HepG2 (cell line): Measurements from ENCODE around the gene RBM26. TPM values are rescaled to one million over a fixed set of nuclear protein-coding genes. Genes with fewer than 3 reads are reported as not detected.

Source experiments
- ATAC-seq: fragments of 200-7000 bp; cut with Tn5 transposase; 3 replicates; pipeline ENCODE4 v1.9.1; 2020; ENCODE audit warnings: mild to moderate bottlenecking, moderate library complexity
- BruUV-seq: library from RNA; stranded (reverse); fragments of 400-500 nt; replicated peaks from 2 replicates; lab custom pipeline; 2021; lab: Mats Ljungman, UMichigan
- CTCF ChIA-PET: fragments of 300-600 bp; formaldehyde crosslinking; extraction: SDS; loops from one replicate; lab custom pipeline; 2021; ENCODE audit warnings: low total read pairs, inconsistent platforms, low intra/inter-chr PET ratio; lab: Yijun Ruan, JAX
- POLR2A ChIA-PET: fragments of 350-600 bp; sonication (Branson Sonifier 250); formaldehyde crosslinking; loops from one replicate; lab custom pipeline; 2020; ENCODE audit warnings: antibody characterized with exemption, inconsistent platforms; lab: Yijun Ruan, JAX
- DNase-seq: peaks from one replicate; pipeline ENCODE4 v3.0.0-alpha.2; 2015; ENCODE audit warnings: low spot score
- FAIRE-seq: peaks from 3 replicates; lab custom pipeline; 2011; peaks lifted over from hg19 to GRCh38; lab: Jason Lieb, UNC
- H2AFZ ChIP-seq: one replicate; pipeline ENCODE4 v1.6.1; 2011; ENCODE audit warnings: low read length, inconsistent platforms
- H3K27ac ChIP-seq: fragments of 300-600 bp; 3 replicates; pipeline ENCODE4 v1.8.0; 2011; ENCODE audit warnings: mixed run types, mild to moderate bottlenecking, mixed read lengths, low read length, inconsistent platforms; ENCODE audit not compliant: insufficient read depth; ENCODE audit errors: extremely low read length
- H3K27me3 ChIP-seq, 2 experiments: fragments of 200-600 bp in 1 of 2; 2 replicates in 1 of 2; 3 replicates in 1 of 2; pipeline versions ENCODE4 v1.6.0 to v1.8.0; 2011; ENCODE audit warnings: low read length in 2 of 2, mild to moderate bottlenecking in 2 of 2, moderate library complexity in 2 of 2, inconsistent platforms in 1 of 2; ENCODE audit not compliant: insufficient read depth in 2 of 2, control insufficient read depth in 1 of 2
- H3K36me3 ChIP-seq, 2 experiments: fragments of 200-600 bp in 1 of 2; replicated peaks in 1 of 2; 2 replicates in 1 of 2; 3 replicates in 1 of 2; pipeline versions ENCODE4 v1.5.1 to v1.8.0; 2011; ENCODE audit warnings: low read length in 2 of 2, inconsistent platforms in 1 of 2; ENCODE audit not compliant: insufficient read depth in 2 of 2, control insufficient read depth in 1 of 2
- H3K4me1 ChIP-seq: 2 replicates; pipeline ENCODE4 v1.5.1; 2012; ENCODE audit warnings: low read length, inconsistent platforms; ENCODE audit not compliant: insufficient read depth
- H3K4me2 ChIP-seq: 2 replicates; pipeline ENCODE4 v1.6.0; 2011; ENCODE audit warnings: low read depth, low read length, inconsistent platforms
- H3K4me3 ChIP-seq, 3 experiments: fragments of 200-600 bp in 1 of 3; sonication (generic), shearing (Covaris generic) in 1 of 3; replicated peaks in 1 of 3; 2 replicates each; pipeline ENCODE4 v1.5.1; 2011 to 2016; ENCODE audit warnings: low read length in 3 of 3, inconsistent platforms in 2 of 3, low read depth in 2 of 3, mild to moderate bottlenecking in 2 of 3, control low read depth in 1 of 3, mixed read lengths in 1 of 3; ENCODE audit not compliant: insufficient read depth in 1 of 3
- H3K79me2 ChIP-seq: one replicate; pipeline ENCODE4 v1.6.1; 2011; ENCODE audit warnings: low read length, inconsistent platforms; ENCODE audit not compliant: insufficient read depth
- H3K9ac ChIP-seq: 2 replicates; pipeline ENCODE4 v1.6.0; 2011; ENCODE audit warnings: mild to moderate bottlenecking, low read depth, low read length, inconsistent platforms; ENCODE audit not compliant: insufficient read depth
- H3K9me3 ChIP-seq: 2 replicates; pipeline ENCODE4 v1.5.1; 2012; ENCODE audit warnings: mild to moderate bottlenecking, low read length
- H4K20me1 ChIP-seq: 2 replicates; pipeline ENCODE4 v1.6.0; 2011; ENCODE audit warnings: inconsistent platforms, mild to moderate bottlenecking, low read length, moderate library complexity; ENCODE audit not compliant: insufficient read depth
- CHD2 ChIP-seq: IDR thresholded peaks from 2 replicates; pipeline ENCODE4 v1.6.1; 2011; ENCODE audit warnings: low read depth, low read length, improper control_type of control experiment
- EZH2 ChIP-seq: conservative IDR thresholded peaks from 2 replicates; pipeline ENCODE4 v1.6.1; 2012; ENCODE audit warnings: mild to moderate bottlenecking, low read depth, low read length, moderate library complexity
- HNRNPLL ChIP-seq: fragments of 200-400 bp; formaldehyde crosslinking; IDR thresholded peaks from 2 replicates; pipeline ENCODE4 v1.6.1; 2017; ENCODE audit warnings: mild to moderate bottlenecking, low read depth, low read length; ENCODE audit not compliant: poor library complexity, severe bottlenecking
- MAFF ChIP-seq: IDR thresholded peaks from 2 replicates; pipeline ENCODE4 v1.6.1; 2011; ENCODE audit warnings: low read depth, low read length, improper control_type of control experiment
- MAFK ChIP-seq, 2 experiments: IDR thresholded peaks in 1 of 2; conservative IDR thresholded peaks in 1 of 2; 2 replicates each; pipeline ENCODE4 v1.6.1; 2011; ENCODE audit warnings: improper control_type of control experiment in 2 of 2, low read length in 2 of 2
- PAX8 ChIP-seq: sonication (generic); formaldehyde crosslinking; IDR thresholded peaks from 2 replicates; pipeline ENCODE4 v1.8.0; 2022; ENCODE audit warnings: mild to moderate bottlenecking, missing genetic modification reagents, borderline replicate concordance
- ZBTB42 ChIP-seq: sonication (generic); formaldehyde crosslinking; IDR thresholded peaks from 2 replicates; pipeline ENCODE4 v1.5.0; 2020; ENCODE audit warnings: mild to moderate bottlenecking, missing genetic modification reagents
- ZNF335 ChIP-seq: sonication (generic); formaldehyde crosslinking; IDR thresholded peaks from 2 replicates; pipeline ENCODE4 v1.4.0; 2020; ENCODE audit warnings: missing genetic modification reagents
- ZNF33A ChIP-seq: sonication (generic); formaldehyde crosslinking; IDR thresholded peaks from 2 replicates; pipeline ENCODE4 v1.5.1; 2020; ENCODE audit warnings: missing genetic modification reagents, mild to moderate bottlenecking, moderate library complexity, borderline replicate concordance
- ZNF556 ChIP-seq: sonication (generic); formaldehyde crosslinking; IDR thresholded peaks from 2 replicates; pipeline ENCODE4 v1.4.0; 2020; ENCODE audit warnings: mild to moderate bottlenecking, missing genetic modification reagents, borderline replicate concordance
- ZNF746 ChIP-seq: sonication (generic); formaldehyde crosslinking; IDR thresholded peaks from 2 replicates; pipeline ENCODE4 v1.8.0; 2022; ENCODE audit warnings: mild to moderate bottlenecking, missing genetic modification reagents
- WGBS: methylation state at CpG from one replicate; pipeline ENCODE4 v1.1.6; 2017; ENCODE audit warnings: low lambda C conversion rate; 5-methylcytosine and 5-hydroxymethylcytosine counted together
- in situ Hi-C: cut with HindIII; loops from 2 replicates; pipeline ENCODE4 v1.10.0; 2017; ENCODE audit warnings: low pct_unique_long_range_greater_than_20kb; ENCODE audit not compliant: extremely low pct_ligation_motif_present
- intact Hi-C: fragments of 100-400 bp; cut with micrococcal nuclease; formaldehyde crosslinking; loops from one replicate; pipeline ENCODE4 v1.10.0; 2022; ENCODE audit not compliant: unreplicated experiment
- polyA plus RNA-seq, 8 experiments: library from polyadenylated mRNA; depleted of rRNA in 3 of 8; stranded (reverse) in 7 of 8; unstranded in 1 of 8; fragments of >200 nt; fragmentation: Illumina TruSeq in 4 of 8; extraction: Trizol in 4 of 8; gene quantifications; 2 replicates each; pipeline versions ENCODE4 v1.2.1 to v1.2.3, GENCODE V29; 2011 to 2016; ENCODE audit warnings: low read depth in 4 of 8, missing spikeins in 1 of 8, mixed read lengths in 1 of 8; ENCODE audit not compliant: insufficient read depth in 1 of 8
- total RNA-seq, 5 experiments: library from RNA; depleted of rRNA; stranded (reverse); fragments of >200 nt; fragmentation: Illumina TruSeq; extraction: Trizol; gene quantifications; 2 replicates each; pipeline ENCODE4 v1.2.3, GENCODE V29; 2016; ENCODE audit warnings: low read depth in 1 of 5
- TF ChIP-seq, protein P1 (sequence below): sonication (generic); formaldehyde crosslinking; IDR thresholded peaks from 2 replicates; pipeline ENCODE4 v1.5.0; 2020; ENCODE audit warnings: mild to moderate bottlenecking, missing genetic modification reagents, borderline replicate concordance

RBM26 gene
- total and polyA plus RNA-seq, 2 of the 13 experiments (the other 11 are each of a cell fraction or from before 2014, with no cell fraction given), result 19.4 to 34.4 TPM

DNA sequence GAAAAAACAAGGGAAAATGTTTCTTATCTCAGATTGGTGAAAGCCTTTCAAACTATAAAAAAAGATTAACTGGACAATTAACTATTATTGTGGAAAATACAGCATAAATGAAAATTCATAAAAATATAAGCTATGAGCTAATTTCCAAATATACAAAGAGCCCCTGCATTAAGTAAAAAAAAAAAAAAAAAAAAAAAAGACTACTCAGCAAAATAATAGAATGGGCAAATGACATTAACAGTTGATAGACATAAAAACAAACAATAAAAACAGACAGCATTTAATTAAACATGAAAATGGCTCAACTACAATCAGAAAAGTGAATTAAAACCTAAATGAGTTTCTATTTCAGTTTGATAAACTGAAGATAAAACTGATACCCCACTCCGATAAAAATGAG, 77.5 kb downstream of the RBM26 start:
- H3K36me3 ChIP-seq, result peaks cover 0 to 39% of the 10 kb centered on the region in 2 experiments; a peak in 4 of 5 replicates
- H3K27ac ChIP-seq, result no peak overlapping the region
- 92% methylated on average over 1 of the region's 1 CpG for WGBS
- H3K4me2 ChIP-seq, result no peak overlapping the region
- no peak for FAIRE-seq
- DNase-seq, result no peak
- CTCF ChIA-PET, result no interaction called here
- no peaks in the 10 kb centered on the region for H4K20me1 ChIP-seq
- H3K79me2 ChIP-seq, result no peaks in the 10 kb centered on the region
- in situ Hi-C loops, result no loop called here
- H2AFZ ChIP-seq, result no peak overlapping the region
- H3K4me3 ChIP-seq, result no peak overlapping the region
- intact Hi-C loops, result no loop called here
- H3K9me3 ChIP-seq, result no peaks in the 10 kb centered on the region
- BruUV-seq, result no TSS peak
- no peak for ATAC-seq
- H3K27me3 ChIP-seq, result no peaks in the 10 kb centered on the region
- TF ChIP-seq MAFK (conservative IDR thresholded peaks at IDR 0.05 in 1 of 2, IDR thresholded peaks at IDR 0.05 in 1 of 2; ENCODE audit: low read length in 2 of 2) (peak; percentile 70 to 90), MAFF (peak; percentile 79), ZNF33A (CRISPR knock-in tag) (no peak), PAX8 (CRISPR knock-in tag) (no peak)
- H3K9ac ChIP-seq, result no peak overlapping the region
- H3K4me1 ChIP-seq, result no peaks in the 10 kb centered on the region
- POLR2A ChIA-PET, result no interaction called here

DNA sequence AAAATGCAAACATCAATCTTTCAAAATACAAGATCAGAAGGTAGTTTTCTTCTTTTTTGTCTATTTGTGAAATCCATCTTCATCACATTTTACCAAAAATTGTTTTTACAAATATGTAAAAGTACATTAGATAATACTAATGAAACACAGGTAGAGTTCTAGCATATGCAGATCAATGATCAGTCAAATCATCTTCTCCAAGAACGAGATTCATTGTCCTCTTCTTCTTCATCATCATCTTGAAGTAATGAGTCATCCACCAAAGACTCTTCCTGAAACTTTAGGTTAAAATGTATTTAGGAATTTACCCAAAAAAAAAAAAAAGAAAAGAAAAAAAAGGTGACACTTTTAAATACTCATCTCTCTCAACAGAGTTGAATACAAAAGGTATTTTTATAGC, 85.6 kb downstream of the RBM26 start:
- no peak overlapping the region for H3K27ac ChIP-seq
- no peak overlapping the region for H3K9ac ChIP-seq
- intact Hi-C loops, result no loop called here
- H3K36me3 ChIP-seq, result peaks cover 2 to 8% of the 10 kb centered on the region in 2 experiments; a peak in 2 of 5 replicates
- H4K20me1 ChIP-seq, result no peaks in the 10 kb centered on the region
- H2AFZ ChIP-seq, result no peak overlapping the region
- POLR2A ChIA-PET, result no interaction called here
- DNase-seq (no peak), ATAC-seq (no peak), FAIRE-seq (no peak)
- H3K79me2 ChIP-seq, result no peaks in the 10 kb centered on the region
- WGBS, result 98% methylated on average over 1 of the region's 1 CpG
- no peaks in the 10 kb centered on the region for H3K9me3 ChIP-seq
- H3K4me2 ChIP-seq, result no peak overlapping the region
- no peaks in the 10 kb centered on the region for H3K27me3 ChIP-seq
- in situ Hi-C loops, result no loop called here
- no peaks in the 10 kb centered on the region for H3K4me1 ChIP-seq
- H3K4me3 ChIP-seq, result no peak overlapping the region
- BruUV-seq, result no TSS peak
- CTCF ChIA-PET, result no interaction called here
- TF ChIP-seq ZNF335 (CRISPR knock-in tag), result no peak
- TF ChIP-seq, protein P1, sequence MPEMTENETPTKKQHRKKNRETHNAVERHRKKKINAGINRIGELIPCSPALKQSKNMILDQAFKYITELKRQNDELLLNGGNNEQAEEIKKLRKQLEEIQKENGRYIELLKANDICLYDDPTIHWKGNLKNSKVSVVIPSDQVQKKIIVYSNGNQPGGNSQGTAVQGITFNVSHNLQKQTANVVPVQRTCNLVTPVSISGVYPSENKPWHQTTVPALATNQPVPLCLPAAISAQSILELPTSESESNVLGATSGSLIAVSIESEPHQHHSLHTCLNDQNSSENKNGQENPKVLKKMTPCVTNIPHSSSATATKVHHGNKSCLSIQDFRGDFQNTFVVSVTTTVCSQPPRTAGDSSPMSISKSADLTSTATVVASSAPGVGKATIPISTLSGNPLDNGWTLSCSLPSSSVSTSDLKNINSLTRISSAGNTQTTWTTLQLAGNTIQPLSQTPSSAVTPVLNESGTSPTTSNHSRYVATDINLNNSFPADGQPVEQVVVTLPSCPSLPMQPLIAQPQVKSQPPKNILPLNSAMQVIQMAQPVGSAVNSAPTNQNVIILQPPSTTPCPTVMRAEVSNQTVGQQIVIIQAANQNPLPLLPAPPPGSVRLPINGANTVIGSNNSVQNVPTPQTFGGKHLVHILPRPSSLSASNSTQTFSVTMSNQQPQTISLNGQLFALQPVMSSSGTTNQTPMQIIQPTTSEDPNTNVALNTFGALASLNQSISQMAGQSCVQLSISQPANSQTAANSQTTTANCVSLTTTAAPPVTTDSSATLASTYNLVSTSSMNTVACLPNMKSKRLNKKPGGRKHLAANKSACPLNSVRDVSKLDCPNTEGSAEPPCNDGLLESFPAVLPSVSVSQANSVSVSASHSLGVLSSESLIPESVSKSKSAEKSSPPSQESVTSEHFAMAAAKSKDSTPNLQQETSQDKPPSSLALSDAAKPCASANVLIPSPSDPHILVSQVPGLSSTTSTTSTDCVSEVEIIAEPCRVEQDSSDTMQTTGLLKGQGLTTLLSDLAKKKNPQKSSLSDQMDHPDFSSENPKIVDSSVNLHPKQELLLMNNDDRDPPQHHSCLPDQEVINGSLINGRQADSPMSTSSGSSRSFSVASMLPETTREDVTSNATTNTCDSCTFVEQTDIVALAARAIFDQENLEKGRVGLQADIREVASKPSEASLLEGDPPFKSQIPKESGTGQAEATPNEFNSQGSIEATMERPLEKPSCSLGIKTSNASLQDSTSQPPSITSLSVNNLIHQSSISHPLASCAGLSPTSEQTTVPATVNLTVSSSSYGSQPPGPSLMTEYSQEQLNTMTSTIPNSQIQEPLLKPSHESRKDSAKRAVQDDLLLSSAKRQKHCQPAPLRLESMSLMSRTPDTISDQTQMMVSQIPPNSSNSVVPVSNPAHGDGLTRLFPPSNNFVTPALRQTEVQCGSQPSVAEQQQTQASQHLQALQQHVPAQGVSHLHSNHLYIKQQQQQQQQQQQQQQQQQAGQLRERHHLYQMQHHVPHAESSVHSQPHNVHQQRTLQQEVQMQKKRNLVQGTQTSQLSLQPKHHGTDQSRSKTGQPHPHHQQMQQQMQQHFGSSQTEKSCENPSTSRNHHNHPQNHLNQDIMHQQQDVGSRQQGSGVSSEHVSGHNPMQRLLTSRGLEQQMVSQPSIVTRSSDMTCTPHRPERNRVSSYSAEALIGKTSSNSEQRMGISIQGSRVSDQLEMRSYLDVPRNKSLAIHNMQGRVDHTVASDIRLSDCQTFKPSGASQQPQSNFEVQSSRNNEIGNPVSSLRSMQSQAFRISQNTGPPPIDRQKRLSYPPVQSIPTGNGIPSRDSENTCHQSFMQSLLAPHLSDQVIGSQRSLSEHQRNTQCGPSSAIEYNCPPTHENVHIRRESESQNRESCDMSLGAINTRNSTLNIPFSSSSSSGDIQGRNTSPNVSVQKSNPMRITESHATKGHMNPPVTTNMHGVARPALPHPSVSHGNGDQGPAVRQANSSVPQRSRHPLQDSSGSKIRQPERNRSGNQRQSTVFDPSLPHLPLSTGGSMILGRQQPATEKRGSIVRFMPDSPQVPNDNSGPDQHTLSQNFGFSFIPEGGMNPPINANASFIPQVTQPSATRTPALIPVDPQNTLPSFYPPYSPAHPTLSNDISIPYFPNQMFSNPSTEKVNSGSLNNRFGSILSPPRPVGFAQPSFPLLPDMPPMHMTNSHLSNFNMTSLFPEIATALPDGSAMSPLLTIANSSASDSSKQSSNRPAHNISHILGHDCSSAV (CRISPR knock-in tag), result no peak
- TF ChIP-seq ZBTB42, result no peak
- TF ChIP-seq ZNF556 (CRISPR knock-in tag), result no peak
- no peak for TF ChIP-seq EZH2
- no peak for TF ChIP-seq ZNF746
- no peak for TF ChIP-seq CHD2
- no peak for TF ChIP-seq HNRNPLL
